ENCODE measurements around the gene MIDN.
A peak's percentile ranks its signal among the peaks of the same experiment; 100 is the strongest.
"Not testable (repeated sequence)": the region's sequence is repeated elsewhere in the genome, so short reads cannot be mapped to it uniquely, and the experiment has no call there.

Gene MIDN

DNA sequence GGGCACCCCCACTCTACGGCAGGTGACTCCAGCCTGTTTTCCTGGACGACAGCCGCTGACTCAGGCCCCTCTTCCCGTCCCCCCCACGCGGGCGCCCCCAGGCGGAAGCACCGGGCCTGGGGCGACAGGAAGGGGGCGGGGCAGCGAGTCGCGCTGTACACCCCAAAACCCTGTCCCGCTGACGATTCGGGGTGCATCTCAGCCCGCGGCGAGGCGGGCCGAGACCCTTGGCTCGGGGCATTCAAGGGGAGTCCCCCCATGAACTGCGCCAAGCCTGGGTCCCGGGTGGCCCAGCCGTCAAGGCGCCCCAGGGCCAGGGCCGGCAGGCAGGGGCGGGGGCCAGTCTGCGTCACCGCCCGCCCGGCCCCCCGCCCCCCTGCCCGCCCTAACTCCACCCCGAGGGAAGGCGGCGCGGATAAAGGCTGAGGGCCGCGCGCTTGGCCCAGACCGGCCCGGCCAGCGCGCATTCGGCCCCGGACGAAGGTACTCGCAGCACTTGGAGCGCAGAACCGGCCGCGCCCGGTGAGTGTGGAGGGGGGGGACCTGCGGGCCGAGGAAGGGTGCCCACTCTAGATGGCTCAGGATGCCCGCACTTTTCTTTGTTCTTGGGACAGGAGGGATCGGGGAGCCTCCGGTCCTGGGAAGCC, at the start of gene MIDN:
Gene MIDN, plus strand, starts transcription at position 445 of the 647 bp plus-strand sequence. CDS start 1,714 bp downstream, outside the sequence.
- H3K9ac ChIP-seq = peak within 1 kb of the TSS; percentile 86
- TF ChIP-seq Cebpa-rat (IDR thresholded peaks at IDR 0.05) = no peak
- peak within 1 kb of the TSS; percentile 99 for H3K4me3 ChIP-seq
- no peaks in the 10 kb centered on the region for H3K27me3 ChIP-seq
- peak within 1 kb of the TSS; percentile 91 for H3K27ac ChIP-seq
- peaks cover 25% of the 10 kb centered on the region for H3K36me3 ChIP-seq
- H3K4me1 ChIP-seq = peaks cover 47% of the 10 kb centered on the region
- no peaks in the 10 kb centered on the region for H3K9me3 ChIP-seq
- H4K20me1 ChIP-seq = peaks cover 49% of the 10 kb centered on the region
- H3K4me2 ChIP-seq = peak within 1 kb of the TSS; percentile 84

DNA sequence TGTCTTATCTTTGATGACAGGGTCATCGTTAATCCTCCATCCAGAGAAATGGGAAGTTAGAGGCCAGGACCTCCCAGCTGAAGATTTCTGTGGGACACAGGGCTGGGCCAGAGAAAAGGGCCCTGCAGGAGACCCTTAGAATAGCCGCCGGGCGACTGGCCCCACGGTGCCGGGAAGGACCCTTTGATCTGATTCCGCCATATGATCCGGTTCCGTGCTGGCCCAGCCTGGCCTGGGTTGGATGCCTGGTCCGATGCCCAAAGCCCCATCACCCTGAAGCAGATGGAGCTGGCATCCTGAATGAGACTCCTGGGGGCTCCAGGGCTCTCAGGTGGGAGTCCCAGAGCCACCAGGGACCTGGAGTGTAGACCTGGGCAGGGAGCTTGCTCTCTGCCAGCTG, 48.9 kb upstream of the MIDN start:
- no peak for TF ChIP-seq Cebpa-rat (IDR thresholded peaks at IDR 0.05)

DNA sequence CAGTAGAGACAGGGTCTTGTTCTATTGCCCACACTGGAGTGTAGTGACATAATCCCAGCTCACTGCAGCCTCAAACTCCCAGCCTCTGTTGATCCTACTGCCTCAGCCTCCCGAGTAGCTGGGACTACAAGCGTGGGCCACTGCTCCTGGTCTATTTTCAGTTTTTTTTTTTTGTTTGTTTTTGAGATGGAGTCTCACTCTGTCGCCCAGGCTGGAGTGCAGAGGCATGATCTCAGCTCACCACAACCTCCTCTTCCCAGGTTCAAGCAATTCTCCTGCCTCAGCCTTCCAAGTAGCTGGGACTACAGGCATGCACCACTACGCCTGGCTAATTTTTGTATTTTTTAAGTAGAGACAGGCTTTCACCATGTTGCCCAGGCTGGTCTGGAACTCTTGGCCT, 47.8 kb upstream of the MIDN start:
- not testable (repeated sequence) for H3K36me3 ChIP-seq, H3K4me2 ChIP-seq, H3K9me3 ChIP-seq, H3K4me3 ChIP-seq, H3K27ac ChIP-seq, H3K27me3 ChIP-seq, H4K20me1 ChIP-seq, H3K9ac ChIP-seq
- H3K4me1 ChIP-seq = peaks cover 29% of the 10 kb centered on the region

More for the DNA sequence above, 48.9 kb upstream of the MIDN start:
- no peaks in the 10 kb centered on the region for H3K36me3 ChIP-seq
- no peaks in the 10 kb centered on the region for H3K9me3 ChIP-seq
- no peak overlapping the region for H3K4me2 ChIP-seq
- H3K9ac ChIP-seq = no peak overlapping the region
- H3K27me3 ChIP-seq = no peaks in the 10 kb centered on the region
- peaks cover 22% of the 10 kb centered on the region for H3K4me1 ChIP-seq
- no peak overlapping the region for H3K27ac ChIP-seq
- no peaks in the 10 kb centered on the region for H4K20me1 ChIP-seq
- no peak overlapping the region for H3K4me3 ChIP-seq

DNA sequence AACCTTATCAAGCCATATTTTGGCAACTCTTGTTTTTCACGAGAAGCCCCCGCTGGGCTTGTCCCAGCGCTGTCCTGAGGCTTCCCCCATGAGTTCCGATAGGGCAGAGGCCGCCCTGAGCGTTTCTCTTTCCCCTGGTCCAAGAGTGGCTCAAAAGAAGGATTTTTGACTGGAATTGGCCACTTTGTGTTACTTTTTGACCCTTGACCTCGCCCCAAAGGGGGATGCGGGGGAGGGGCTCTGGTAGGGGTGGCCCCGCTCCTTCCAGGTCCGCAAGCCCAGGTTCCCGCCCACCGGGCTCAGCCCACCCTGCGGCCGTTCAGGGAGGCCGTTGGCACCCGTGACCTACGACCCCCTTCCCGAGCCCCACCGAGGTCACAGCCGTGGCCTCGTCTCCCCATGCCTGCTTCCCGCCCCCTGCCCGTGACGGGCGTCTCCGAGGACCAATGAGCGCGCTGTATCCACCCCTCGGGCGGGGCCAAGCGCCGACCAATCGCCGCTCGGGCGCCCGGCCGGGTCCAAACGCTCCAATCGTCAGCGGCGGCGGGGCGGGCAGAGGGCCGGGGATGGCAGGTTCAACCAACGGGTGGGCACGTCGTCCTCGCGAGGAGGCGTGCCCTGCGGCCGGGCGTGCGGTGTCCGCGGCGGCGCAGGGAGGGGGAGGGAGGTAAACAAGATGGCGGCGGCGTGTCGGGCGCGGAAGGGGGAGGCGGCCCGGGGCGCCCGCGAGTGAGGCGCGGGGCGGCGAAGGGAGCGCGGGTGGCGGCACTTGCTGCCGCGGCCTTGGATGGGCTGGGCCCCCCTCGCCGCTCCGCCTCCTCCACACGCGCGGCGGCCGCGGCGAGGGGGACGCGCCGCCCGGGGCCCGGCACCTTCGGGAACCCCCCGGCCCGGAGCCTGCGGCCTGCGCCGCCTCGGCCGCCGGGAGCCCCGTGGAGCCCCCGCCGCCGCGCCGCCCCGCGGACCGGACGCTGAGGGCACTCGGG, 43.0 kb upstream of the MIDN start, which contains the start of gene STK11:
Gene STK11, plus strand, starts transcription at position 665 of the 986 bp plus-strand sequence. CDS start 1,136 bp downstream, outside the sequence.
- H3K4me3 ChIP-seq = peak within 1 kb of the TSS; percentile 98
- no peaks in the 10 kb centered on the region for H3K27me3 ChIP-seq
- H3K4me2 ChIP-seq = peak within 1 kb of the TSS; percentile 95
- peaks cover 19% of the 10 kb centered on the region for H3K36me3 ChIP-seq
- H3K9ac ChIP-seq = peak within 1 kb of the TSS; percentile 97
- peaks cover 54% of the 10 kb centered on the region for H3K4me1 ChIP-seq
- no peak for TF ChIP-seq Cebpa-rat (IDR thresholded peaks at IDR 0.05)
- H4K20me1 ChIP-seq = peaks cover 44% of the 10 kb centered on the region
- no peaks in the 10 kb centered on the region for H3K9me3 ChIP-seq
- peak within 1 kb of the TSS; percentile 97 for H3K27ac ChIP-seq

DNA sequence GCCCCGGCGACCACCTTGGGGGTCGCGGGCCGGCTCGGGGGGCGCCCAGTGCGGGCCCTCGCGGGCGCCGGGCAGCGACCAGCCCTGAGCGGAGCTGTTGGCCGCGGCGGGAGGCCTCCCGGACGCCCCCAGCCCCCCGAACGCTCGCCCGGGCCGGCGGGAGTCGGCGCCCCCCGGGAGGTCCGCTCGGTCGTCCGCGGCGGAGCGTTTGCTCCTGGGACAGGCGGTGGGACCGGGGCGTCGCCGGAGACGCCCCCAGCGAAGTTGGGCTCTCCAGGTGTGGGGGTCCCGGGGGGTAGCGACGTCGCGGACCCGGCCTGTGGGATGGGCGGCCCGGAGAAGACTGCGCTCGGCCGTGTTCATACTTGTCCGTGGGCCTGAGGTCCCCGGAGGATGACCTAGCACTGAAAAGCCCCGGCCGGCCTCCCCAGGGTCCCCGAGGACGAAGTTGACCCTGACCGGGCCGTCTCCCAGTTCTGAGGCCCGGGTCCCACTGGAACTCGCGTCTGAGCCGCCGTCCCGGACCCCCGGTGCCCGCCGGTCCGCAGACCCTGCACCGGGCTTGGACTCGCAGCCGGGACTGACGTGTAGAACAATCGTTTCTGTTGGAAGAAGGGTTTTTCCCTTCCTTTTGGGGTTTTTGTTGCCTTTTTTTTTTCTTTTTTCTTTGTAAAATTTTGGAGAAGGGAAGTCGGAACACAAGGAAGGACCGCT, 42.1 kb upstream of the MIDN start:
- Histone ChIP-seq H3K36me3 (peaks cover 28% of the 10 kb centered on the region), H3K4me2 (peak overlapping the region; percentile 90), H3K9ac (peak overlapping the region; percentile 97), H3K4me1 (peaks cover 63% of the 10 kb centered on the region), H3K9me3 (no peaks in the 10 kb centered on the region), H4K20me1 (peaks cover 53% of the 10 kb centered on the region), H3K27ac (peak overlapping the region; percentile 97), H3K4me3 (peak overlapping the region; percentile 98), H3K27me3 (no peaks in the 10 kb centered on the region)
- TF ChIP-seq Cebpa-rat (IDR thresholded peaks at IDR 0.05) = no peak

DNA sequence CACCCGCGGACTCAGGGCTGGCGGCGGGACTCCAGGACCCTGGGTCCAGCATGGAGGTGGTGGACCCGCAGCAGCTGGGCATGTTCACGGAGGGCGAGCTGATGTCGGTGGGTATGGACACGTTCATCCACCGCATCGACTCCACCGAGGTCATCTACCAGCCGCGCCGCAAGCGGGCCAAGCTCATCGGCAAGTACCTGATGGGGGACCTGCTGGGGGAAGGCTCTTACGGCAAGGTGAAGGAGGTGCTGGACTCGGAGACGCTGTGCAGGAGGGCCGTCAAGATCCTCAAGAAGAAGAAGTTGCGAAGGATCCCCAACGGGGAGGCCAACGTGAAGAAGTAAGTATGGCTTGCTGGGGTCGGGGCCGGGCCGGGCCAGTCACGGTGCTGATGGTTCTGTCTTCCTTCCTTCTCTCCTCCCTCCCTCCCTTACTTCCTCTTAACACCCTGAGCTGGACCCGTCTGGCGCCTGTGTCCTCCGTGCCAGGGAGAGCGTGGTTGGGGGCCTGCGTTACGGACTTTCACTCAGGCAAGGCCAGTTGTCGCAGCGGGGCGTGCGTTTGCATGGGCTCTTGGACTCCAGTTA, 41.4 kb upstream of the MIDN start:
- peak overlapping the region; percentile 97 for H3K27ac ChIP-seq
- peaks cover 69% of the 10 kb centered on the region for H3K4me1 ChIP-seq
- peaks cover 59% of the 10 kb centered on the region for H4K20me1 ChIP-seq
- H3K36me3 ChIP-seq = peaks cover 35% of the 10 kb centered on the region
- H3K27me3 ChIP-seq = no peaks in the 10 kb centered on the region
- no peak for TF ChIP-seq Cebpa-rat (IDR thresholded peaks at IDR 0.05)
- peak overlapping the region; percentile 97 for H3K9ac ChIP-seq
- peak overlapping the region; percentile 98 for H3K4me3 ChIP-seq
- H3K4me2 ChIP-seq = peak overlapping the region; percentile 90
- no peaks in the 10 kb centered on the region for H3K9me3 ChIP-seq

DNA sequence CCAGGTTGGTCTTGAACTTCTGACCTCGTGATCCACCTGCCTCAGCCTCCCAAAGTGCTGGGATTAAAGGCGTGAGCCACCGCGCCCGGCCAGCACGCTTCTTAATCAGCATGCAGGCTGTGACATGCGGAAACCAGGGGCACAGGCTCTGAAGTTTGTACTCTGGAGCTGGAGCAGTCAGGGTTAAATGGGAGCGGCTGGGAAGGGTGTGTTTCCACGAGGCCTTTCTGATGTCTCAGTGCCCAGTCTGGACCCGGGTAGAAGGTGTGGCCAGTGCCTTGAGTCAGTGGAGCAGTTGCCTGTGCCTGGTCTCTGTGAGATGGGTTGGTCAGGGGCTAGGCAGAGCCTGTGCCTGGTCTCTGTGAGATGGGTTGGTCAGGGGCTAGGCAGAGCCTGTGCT, 39.6 kb upstream of the MIDN start:
- not testable (repeated sequence) for H3K27ac ChIP-seq, H3K27me3 ChIP-seq, H3K9me3 ChIP-seq
- H3K4me3 ChIP-seq = peak overlapping the region; percentile 31; the same call in 1 of the 2 replicates
- peaks cover 74% of the 10 kb centered on the region for H3K4me1 ChIP-seq
- H4K20me1 ChIP-seq = peaks cover 78% of the 10 kb centered on the region
- peaks cover 43% of the 10 kb centered on the region for H3K36me3 ChIP-seq
- peak overlapping the region; percentile 90 for H3K4me2 ChIP-seq
- H3K9ac ChIP-seq = peak overlapping the region; percentile 63

DNA sequence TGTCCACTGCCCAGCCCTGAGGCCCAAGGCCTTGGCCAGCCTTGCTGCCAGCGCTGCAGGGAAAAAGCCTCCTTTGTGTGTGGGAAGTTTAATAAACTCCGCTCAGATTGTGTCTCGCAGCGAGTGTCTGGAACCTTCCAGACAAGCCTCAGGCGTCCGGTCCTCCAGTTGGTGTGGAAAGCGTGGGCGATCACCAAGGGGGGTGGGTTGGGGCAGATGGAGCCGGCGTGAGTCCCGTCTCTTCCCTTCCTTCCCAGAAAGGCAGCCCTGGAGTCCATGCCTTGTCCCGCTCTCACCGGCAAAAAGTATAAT, 38.2 kb upstream of the MIDN start:
- Histone ChIP-seq H3K27ac (0 out of 2 replicates have a peak overlapping the region, but pooled peaks have one; percentile 30), H3K9ac (peak overlapping the region; percentile 34; the same call in 1 of the 2 replicates), H3K4me1 (peaks cover 74% of the 10 kb centered on the region)

More for the DNA sequence above, 38.2 kb upstream of the MIDN start:
- no peaks in the 10 kb centered on the region for H3K27me3 ChIP-seq
- no peak for TF ChIP-seq Cebpa-rat (IDR thresholded peaks at IDR 0.05)
- H3K4me3 ChIP-seq = no peak overlapping the region
- peaks cover 92% of the 10 kb centered on the region for H4K20me1 ChIP-seq
- no peaks in the 10 kb centered on the region for H3K9me3 ChIP-seq
- H3K36me3 ChIP-seq = peaks cover 54% of the 10 kb centered on the region
- H3K4me2 ChIP-seq = peak overlapping the region; percentile 90
